Lower lobe of right lung (tissue), 2 donors: ENCODE measurements around the gene ATF4. TPM values are rescaled to one million over a fixed set of nuclear protein-coding genes. Genes with fewer than 3 reads are reported as not detected.

Source experiments
- ATAC-seq, 2 donors: fragments of 200-7000 bp; cut with Tn5 transposase; one replicate each; pipeline ENCODE4 v1.9.1; 2020 to 2022; ENCODE audit warnings: mild to moderate bottlenecking in 2 of 2, moderate library complexity in 2 of 2
- DNase-seq: peaks from one replicate; pipeline ENCODE4 v3.0.0-alpha.2; 2020
- H3K27ac ChIP-seq: fragments of 200-600 bp; one replicate; pipeline ENCODE4 v1.8.0; 2022
- H3K27me3 ChIP-seq: fragments of 200-600 bp; one replicate; pipeline ENCODE4 v1.8.0; 2022; ENCODE audit warnings: low read depth
- H3K36me3 ChIP-seq: fragments of 200-600 bp; one replicate; pipeline ENCODE4 v1.8.0; 2022; ENCODE audit warnings: mild to moderate bottlenecking
- H3K4me1 ChIP-seq: fragments of 200-600 bp; one replicate; pipeline ENCODE4 v1.8.0; 2022
- H3K4me3 ChIP-seq: fragments of 200-600 bp; one replicate; pipeline ENCODE4 v1.8.0; 2022; ENCODE audit warnings: mild to moderate bottlenecking
- H3K9me3 ChIP-seq: fragments of 200-600 bp; one replicate; pipeline ENCODE4 v1.8.0; 2022
- intact Hi-C: fragments of 100-400 bp; cut with DNase I; formaldehyde crosslinking; loops from one replicate; pipeline ENCODE4 v1.11.0; 2022
- total RNA-seq: library from RNA; stranded (reverse); fragmentation: NEBNext Ultra II Directional; extraction: Animal tissue kit (Norgen Biotek cat#: 25700); gene quantifications from one replicate; pipeline ENCODE4 v1.2.1, GENCODE V29; 2021
- TF ChIP-seq, protein P1 (sequence below): fragments of 200-600 bp; IDR thresholded peaks from one replicate; pipeline ENCODE4 v1.8.0; 2022; ENCODE audit warnings: antibody characterized with exemption, mild to moderate bottlenecking
- donor health status: DM: no; HTN: yes; CAD: no; lungs with severe emphysema.

The ATF4 gene
- total RNA-seq, 1 donor from 2014 or later = 327 TPM

GRCh38 chr22:39528681-39529486 lies 8.5 kb downstream of the ATF4 start:
- intact Hi-C loops = no loop called here
- Histone ChIP-seq H3K27me3 (no peaks in the 10 kb centered on the region), H3K4me1 (peaks cover 79% of the 10 kb centered on the region), H3K4me3 (peak overlapping the region; percentile 30), H3K27ac (peak overlapping the region; percentile 50), H3K36me3 (peaks cover 55% of the 10 kb centered on the region), H3K9me3 (no peaks in the 10 kb centered on the region)
- ATAC-seq (peak; percentile 63 to 82), DNase-seq (peak; percentile 95)
- TF ChIP-seq, protein P1, sequence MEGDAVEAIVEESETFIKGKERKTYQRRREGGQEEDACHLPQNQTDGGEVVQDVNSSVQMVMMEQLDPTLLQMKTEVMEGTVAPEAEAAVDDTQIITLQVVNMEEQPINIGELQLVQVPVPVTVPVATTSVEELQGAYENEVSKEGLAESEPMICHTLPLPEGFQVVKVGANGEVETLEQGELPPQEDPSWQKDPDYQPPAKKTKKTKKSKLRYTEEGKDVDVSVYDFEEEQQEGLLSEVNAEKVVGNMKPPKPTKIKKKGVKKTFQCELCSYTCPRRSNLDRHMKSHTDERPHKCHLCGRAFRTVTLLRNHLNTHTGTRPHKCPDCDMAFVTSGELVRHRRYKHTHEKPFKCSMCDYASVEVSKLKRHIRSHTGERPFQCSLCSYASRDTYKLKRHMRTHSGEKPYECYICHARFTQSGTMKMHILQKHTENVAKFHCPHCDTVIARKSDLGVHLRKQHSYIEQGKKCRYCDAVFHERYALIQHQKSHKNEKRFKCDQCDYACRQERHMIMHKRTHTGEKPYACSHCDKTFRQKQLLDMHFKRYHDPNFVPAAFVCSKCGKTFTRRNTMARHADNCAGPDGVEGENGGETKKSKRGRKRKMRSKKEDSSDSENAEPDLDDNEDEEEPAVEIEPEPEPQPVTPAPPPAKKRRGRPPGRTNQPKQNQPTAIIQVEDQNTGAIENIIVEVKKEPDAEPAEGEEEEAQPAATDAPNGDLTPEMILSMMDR = peak; percentile 99

GRCh38 chr22:39529487-39529851 lies 9.1 kb downstream of the ATF4 start:
- intact Hi-C loops = no loop called here
- Histone ChIP-seq H3K9me3 (no peaks in the 10 kb centered on the region), H3K4me3 (peak overlapping the region; percentile 30), H3K4me1 (peaks cover 76% of the 10 kb centered on the region), H3K27ac (peak overlapping the region; percentile 50), H3K36me3 (peaks cover 49% of the 10 kb centered on the region), H3K27me3 (no peaks in the 10 kb centered on the region)
- TF ChIP-seq, protein P1 = peak; percentile 6
- no peak for ATAC-seq
- no peak for DNase-seq

- peaks cover 43% of the 10 kb centered on the region for H3K36me3 ChIP-seq
- no peaks in the 10 kb centered on the region for H3K9me3 ChIP-seq
- H3K27ac ChIP-seq = no peak overlapping the region
- no peak overlapping the region for H3K4me3 ChIP-seq
- H3K4me1 ChIP-seq = peaks cover 76% of the 10 kb centered on the region
- DNase-seq = no peak
- TF ChIP-seq, protein P1 = no peak
- intact Hi-C loops = no loop called here
- no peaks in the 10 kb centered on the region for H3K27me3 ChIP-seq
- no peak for ATAC-seq
Measured at GRCh38 chr22:39530116-39530515, 9.8 kb downstream of the ATF4 start.

- H3K4me1 ChIP-seq = peaks cover 69% of the 10 kb centered on the region
- DNase-seq (peak; percentile 38), ATAC-seq (no peak)
- H3K9me3 ChIP-seq = no peaks in the 10 kb centered on the region
- intact Hi-C loops = no loop called here
- TF ChIP-seq, protein P1 = no peak
- H3K27me3 ChIP-seq = no peaks in the 10 kb centered on the region
- peak overlapping the region; percentile 88 for H3K4me3 ChIP-seq
- no peak overlapping the region for H3K27ac ChIP-seq
- peaks cover 38% of the 10 kb centered on the region for H3K36me3 ChIP-seq
Measured at GRCh38 chr22:39530692-39531331, 10.4 kb downstream of the ATF4 start.

DNA sequence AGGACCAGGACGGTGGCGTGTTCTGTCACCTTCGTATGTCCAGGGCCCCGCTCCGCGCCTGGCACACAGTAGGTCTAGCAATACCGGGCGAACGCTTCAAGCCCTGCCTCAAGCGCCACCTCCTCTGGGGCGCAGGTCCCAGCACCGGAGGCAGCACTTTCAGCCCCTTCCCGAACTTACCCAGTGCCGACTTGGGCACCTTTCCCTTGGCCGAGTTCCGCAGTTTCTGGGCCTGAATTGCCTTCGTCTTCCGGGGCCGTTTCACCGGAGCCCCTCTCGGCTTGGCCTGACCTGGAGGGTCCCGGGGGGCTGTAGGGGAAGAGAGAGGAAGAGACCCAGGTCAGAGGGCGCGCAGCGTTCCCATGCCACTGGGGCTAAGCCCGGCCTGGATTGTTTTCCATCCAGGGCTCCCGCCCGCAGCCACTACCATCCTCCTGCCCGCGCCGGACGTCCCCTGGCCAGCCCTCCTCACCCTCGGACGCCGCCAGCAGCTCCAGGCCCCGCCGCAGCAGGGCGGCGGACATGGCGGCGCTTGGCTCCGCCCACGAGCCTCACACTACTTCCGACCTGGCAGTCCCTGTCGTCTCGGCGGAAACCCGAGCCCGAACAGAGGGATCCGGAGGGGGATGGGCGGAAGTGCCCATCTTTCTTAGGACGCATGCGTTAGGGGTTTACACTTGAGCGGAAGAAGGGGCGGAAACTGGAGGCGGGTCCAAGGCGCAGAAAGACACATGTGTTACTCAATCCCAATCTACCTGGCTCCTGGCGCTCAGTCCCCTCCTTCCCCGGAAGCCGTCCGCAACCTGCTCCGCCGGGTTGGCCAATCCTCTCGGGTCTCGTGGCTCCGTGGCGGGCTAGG lies 12.1 kb downstream of the ATF4 start, which contains the start of gene RPS19BP1:
Gene RPS19BP1, minus strand, starts transcription at position 534 of the 859 bp plus-strand sequence. Its CDS starts 10 bp downstream, at position 524.
- Histone ChIP-seq H3K36me3 (peaks cover 36% of the 10 kb centered on the region), H3K27ac (peak within 1 kb of the TSS; percentile 88), H3K4me1 (peaks cover 55% of the 10 kb centered on the region), H3K4me3 (peak within 1 kb of the TSS; percentile 88), H3K27me3 (no peaks in the 10 kb centered on the region), H3K9me3 (no peaks in the 10 kb centered on the region)
- DNase-seq = peak; percentile 99
- TF ChIP-seq, protein P1 = no peak
- intact Hi-C loops = no loop called here
- peak; percentile 93 to 94 for ATAC-seq
